Activated CD8-positive, alpha-beta memory T cell treated with anti-CD3 and anti-CD28 coated beads, Interleukin-2, amount 50 U/mL, for 48 hours (primary cell): ENCODE results near the gene HDLBP.

ENCODE experiments used
- DNase-seq: peaks from one replicate; pipeline ENCODE4 v3.0.0-alpha.2; 2020

Gene HDLBP

DNA sequence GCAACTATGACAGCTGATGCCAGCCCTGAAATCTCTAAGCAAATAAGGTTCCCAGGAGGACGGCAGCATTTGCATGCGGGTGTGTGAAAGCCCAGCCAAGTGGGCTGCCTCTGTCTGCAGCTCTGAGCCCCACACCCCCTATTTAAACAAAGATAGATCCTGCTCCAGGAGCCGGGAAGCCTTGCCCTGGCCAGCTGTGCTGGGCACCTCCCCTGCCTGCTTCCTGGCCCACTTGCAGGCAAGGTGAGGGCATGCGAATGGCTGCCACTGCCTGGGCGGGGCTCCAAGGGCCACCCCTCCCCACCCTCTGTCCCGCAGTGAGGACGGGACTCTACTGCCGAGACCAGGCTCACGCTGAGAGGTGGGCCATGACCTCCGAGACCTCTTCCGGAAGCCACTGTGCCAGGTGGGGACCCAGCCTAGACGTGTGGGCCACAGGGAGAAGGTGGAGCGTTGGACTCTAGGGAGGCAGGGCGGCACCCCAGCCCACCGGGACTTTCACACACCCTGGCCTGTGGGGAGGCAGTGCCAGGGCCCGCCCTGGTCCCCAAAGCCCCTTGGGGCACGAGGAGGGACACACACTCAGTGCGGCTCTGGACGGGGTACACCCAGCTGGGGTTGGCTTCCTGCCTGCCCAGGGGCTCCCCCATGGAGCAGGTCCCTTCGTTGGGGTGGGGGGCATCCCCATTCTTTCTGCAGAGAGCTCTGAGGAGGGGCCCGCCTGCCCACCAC is 126.9 kb downstream of the HDLBP start, which contains the start of gene ANO7:
Gene ANO7 (plus strand): TSS at position 317 of the 732 bp plus-strand sequence. CDS start 1,387 bp downstream, outside the sequence.
- no peak for DNase-seq

DNA sequence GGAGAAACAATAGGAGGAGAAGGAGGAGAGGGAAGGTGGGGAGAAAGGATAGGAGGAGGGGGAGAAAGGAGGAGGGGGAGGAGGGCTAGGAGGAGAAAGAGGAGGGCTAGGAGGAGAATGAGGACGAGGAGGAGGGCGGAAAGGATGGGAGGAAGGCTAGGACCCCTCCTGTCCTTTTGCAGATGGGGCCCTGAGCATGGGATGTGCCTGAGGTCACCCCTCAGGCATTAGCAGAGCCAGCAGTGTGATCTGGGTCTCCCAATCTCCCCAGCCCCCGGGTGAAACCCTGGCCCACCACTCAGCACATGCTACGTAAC is 127.6 kb downstream of the HDLBP start:
- no peak for DNase-seq

DNA sequence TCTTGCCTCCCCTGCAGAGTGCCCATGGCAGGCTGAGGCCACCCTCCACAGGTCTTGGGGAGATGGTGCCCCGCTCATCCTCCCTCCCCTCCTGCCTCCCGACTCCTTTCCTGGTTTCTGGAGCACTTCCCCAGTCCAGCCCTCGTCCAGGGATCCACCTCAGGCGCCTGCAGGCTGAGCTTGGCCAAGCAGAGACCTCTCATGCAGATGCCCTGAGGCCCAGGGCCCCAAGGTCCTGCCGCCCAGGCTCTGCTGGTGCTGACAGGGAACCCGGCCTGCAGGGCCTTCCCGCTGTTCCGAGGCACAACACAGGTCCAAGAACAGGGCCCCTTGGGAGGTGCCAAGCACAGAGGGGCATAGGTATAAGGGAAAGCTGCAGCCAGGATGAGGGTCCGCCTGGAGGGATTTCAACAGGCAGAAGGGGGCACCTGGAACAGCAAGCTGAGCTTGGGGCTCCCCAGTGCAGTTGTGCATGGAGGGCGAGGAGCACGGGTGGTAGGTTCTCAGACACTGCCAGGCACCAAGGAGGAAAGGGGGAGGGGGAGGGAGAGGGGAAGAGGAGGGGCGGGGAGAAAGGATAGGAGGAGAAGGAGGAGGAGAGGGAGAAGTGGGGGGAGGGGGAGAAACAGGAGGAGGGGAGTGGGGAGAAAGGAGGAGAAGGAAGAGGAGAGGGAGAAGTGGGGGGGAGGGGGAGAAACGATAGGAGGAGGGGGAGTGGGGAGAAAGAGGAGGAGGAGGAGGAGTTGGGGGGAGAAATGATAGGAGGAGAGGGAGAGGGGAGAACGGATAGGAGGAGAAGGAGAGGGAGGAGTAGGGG is 128.2 kb downstream of the HDLBP start:
- DNase-seq, result no peak

- no peak for DNase-seq
These were observed 129.5 kb downstream of the HDLBP start for GRCh38 chr2:241185961-241186360.

DNA sequence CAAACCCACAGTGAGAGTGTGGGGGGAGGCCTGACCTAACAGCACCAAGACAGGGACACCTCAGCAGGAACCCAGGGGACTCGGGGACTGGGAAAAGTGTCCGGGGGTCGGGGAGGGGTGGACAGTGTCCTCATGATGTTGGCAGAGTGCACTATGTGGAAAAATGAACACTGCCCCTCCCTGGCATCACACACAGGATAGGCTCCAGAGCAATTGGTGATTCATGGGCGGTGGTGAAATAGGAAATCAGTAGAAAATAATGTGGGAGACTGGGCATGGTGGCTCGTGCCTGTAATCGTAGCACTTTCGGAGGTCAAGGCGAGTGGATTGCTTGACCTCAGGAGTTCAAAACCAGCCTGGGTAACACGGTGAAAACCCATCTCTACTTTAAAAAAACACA is 130.6 kb downstream of the HDLBP start:
- DNase-seq, result no peak

DNA sequence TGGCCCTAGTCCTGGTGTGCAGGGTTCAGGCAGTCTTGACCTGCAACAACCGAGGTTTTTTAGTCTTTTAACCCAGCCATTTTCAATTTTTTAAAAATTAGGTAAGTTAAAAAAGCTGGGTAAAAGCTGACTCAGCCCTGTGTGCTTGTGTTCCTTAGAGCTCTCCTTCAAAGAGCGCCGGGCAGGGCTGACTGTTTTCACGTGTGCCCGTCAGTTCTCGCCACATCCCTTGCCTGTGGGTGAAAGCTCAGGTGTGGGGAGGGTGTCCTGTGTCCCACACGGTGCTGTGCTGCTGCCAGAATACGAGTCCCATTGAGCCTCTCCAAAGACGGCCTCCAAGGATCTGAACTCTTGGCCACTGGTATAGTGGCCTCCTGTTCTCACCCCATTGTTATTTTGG is 132.3 kb downstream of the HDLBP start:
- no peak for DNase-seq

- no peak for DNase-seq
These were observed 132.8 kb downstream of the HDLBP start for GRCh38 chr2:241182531-241183133.

DNA sequence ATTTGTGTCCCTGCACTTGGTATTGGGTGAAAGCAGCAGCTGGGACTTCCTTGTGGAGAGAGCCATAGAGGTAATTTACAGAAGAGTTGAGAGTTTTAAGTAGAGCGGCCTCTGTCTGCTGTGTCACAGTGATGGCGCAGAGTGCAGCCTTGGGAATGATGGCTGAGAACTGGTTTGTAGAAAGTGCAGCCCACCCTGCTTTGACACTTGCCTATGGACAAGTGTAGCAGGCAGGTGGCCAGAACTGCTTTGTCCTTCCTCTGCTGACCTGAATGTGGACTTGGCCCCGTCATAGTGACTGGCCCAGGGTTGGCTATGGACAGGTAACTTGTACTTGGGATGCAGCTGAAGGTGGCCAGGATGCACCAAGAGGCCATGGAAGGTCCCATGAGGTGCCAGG is 133.3 kb downstream of the HDLBP start:
- DNase-seq, result no peak

GRCh38 chr2:241180495-241180894 is 135.0 kb downstream of the HDLBP start:
- DNase-seq, result no peak

DNA sequence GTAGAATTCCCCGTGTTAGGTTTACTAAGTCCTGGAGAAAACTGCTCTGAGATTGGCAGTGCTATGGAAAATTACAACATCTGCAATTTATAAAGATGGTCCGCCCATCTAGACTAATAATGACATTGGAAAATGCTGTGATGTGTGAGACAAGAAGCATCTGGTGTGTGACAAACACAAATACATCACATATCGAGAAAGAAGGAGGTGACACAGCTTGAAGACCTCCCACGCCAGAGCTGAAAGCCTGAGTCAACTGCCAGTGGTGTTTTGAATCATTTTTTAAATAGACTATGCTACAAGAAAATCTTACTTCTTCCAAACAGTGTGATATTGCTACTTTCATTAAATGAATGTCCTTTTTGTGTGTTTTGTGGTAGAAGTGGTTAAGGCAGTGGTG is 135.6 kb downstream of the HDLBP start:
- no peak for DNase-seq

DNA sequence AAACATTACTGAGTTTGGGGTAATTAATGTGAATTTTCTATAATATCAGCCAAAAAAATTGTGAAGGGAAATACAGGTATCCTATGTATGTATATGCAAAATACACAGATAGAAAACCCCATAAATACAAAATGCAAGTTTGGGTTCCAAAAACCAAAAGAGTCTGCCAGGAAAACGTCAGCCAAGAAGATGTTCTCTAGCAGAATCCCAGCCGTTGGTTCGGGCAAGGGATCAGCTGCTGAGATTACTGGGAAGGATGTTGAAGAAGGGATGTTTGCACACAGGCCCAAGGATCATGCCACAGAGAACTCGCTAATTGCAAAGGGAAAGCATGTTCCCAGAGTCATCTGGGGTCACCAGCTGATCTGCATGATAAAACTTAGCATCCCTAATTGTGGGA is 136.5 kb downstream of the HDLBP start:
- DNase-seq, result no peak

GRCh38 chr2:241177526-241178334 is 137.7 kb downstream of the HDLBP start:
- DNase-seq, result no peak
